Sciatic nerve (tissue), 2 donors: Measurements from ENCODE around the gene CNNM4. TPM values are rescaled to one million over a fixed set of nuclear protein-coding genes. Genes with fewer than 3 reads are reported as not detected.

Source experiments
- ATAC-seq: fragments of 200-7000 bp; cut with Tn5 transposase; one replicate; pipeline ENCODE4 v1.9.1; 2020; ENCODE audit warnings: mild to moderate bottlenecking, moderate library complexity
- DNase-seq: peaks from one replicate; pipeline ENCODE4 v3.0.0-alpha.2; 2020; ENCODE audit warnings: low spot score
- intact Hi-C: fragments of 100-400 bp; cut with DNase I; formaldehyde crosslinking; loops from one replicate; pipeline ENCODE4 v1.14.2; 2022
- total RNA-seq: library from RNA; stranded (reverse); fragmentation: NEBNext Ultra II Directional; extraction: Animal tissue kit (Norgen Biotek cat#: 25700); gene quantifications from one replicate; pipeline ENCODE4 v1.2.1, GENCODE V29; 2021
- donor health status: DM: no; HTN: no; CAD: no.
- donor health status: DM: no; HTN: no; CAD: no.

Gene CNNM4
- total RNA-seq, 1 donor from 2014 or later: 13.9 TPM

DNA sequence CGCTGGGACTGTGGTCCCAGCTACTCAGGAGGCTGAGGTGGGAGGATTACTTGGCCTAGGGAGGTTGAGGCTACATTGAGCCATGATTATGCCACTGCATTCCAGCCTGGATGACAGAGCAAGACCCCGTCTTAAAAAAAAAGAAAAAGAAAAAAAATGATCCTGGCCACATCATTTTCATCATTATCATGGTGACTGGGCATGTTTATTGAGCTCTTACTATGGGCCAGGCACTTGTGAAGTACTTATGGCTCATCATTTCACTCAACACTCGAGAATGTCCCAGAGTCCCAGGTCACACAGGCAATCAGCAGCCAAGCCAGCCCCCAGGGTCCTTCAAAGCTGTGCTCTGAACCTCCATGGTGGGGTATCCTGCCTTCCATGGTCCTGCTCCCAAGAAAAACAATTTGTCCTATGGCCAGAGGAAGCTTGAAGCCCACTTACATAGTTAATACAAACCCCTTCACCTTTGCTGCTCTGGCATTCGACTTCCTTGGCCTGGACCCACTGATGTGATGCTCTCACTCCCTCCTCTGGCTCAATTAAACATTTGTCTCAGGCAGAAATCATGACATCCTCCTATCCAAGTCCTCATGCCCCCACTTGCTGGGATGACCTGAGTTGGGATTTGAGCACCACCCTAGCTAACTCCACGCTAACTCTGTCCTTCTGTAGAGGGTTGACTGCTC is 3.8 kb upstream of the CNNM4 start:
- ATAC-seq: no peak
- intact Hi-C loops: no loop called here
- no peak for DNase-seq

DNA sequence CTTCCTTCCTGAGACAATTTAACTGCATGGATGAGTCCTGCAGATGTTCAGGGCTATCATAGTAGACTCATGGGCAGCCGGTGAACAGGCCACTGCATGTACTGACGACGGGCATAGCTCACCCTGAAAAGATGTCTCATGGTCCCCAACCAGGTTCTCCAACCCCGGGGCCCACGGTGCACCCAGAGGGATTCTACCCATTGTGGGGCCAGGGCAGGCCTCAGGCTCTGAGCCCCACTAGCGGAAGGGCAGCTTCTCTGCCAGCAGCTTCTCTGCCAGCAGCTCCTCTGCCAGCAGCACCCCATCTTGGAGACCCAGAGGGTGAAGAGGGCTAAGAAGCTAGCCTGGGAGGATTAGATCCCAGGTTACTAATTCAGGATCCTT is 3.2 kb upstream of the CNNM4 start:
- ATAC-seq: no peak
- intact Hi-C loops: no loop called here
- DNase-seq: no peak

DNA sequence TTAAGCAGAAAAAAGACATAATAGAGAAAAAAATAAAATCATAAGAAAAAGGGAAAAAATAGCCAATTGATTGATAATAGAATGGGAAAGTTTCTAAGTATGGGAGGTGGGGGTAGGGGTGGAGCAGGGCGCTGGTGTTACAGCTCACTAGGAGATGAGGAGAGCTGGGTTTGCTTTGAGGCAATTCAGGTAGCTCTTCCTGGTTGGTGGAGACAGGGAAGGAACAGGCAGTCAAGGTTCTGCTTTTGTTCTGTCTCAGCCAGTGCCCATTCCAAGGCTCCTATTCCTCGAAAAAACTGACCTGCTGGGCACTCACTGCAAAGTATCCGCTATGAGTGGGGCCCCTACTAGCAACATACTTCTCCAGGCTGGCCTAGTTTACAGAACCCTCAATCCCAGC is 1.7 kb upstream of the CNNM4 start:
- intact Hi-C loops: no loop called here

DNA sequence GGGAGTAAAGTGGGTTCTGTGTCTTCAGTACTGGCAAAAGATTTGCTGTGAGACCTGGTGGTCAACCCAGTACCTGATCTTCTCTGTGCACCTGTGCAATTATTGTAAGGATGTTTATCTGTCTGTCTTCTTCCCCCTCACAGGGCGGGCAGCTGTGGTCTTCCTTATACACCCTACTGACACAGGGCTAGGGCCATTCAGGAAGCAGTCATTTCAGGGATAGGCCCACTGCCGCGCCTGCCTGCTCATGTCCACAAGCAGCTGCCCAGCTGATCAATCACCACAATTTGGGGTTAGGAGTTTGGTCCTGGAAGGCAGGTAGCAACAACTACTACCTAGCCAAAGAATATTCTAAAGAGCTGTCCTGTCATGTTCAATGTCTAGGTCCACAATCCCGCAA is 1.2 kb upstream of the CNNM4 start:
- DNase-seq: no peak
- ATAC-seq: no peak
- intact Hi-C loops: no loop called here

More for the DNA sequence above, 1.7 kb upstream of the CNNM4 start:
- ATAC-seq (no peak), DNase-seq (no peak)

DNA sequence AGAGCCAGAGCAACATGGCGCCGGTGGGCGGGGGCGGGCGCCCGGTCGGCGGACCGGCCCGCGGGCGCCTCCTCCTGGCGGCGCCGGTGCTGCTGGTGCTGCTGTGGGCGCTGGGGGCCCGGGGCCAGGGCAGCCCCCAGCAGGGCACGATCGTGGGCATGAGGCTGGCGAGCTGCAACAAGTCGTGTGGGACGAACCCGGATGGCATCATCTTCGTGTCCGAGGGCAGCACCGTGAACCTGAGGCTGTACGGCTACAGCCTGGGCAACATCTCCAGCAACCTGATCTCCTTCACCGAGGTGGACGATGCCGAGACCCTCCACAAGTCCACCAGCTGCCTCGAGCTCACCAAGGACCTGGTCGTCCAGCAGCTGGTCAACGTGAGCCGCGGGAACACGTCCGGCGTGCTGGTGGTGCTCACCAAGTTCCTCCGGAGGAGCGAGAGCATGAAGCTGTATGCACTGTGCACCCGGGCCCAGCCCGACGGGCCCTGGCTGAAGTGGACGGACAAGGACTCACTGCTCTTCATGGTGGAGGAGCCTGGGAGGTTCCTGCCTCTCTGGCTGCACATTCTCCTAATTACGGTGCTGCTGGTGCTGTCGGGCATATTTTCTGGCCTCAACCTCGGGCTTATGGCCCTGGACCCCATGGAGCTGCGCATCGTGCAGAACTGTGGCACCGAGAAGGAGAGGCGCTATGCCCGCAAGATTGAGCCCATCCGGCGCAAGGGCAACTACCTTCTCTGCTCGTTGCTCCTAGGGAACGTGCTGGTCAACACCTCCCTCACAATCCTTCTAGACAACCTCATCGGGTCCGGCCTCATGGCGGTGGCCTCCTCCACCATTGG is 507 bp downstream of the CNNM4 start:
- intact Hi-C loops: no loop called here
- ATAC-seq (peak; percentile 38), DNase-seq (peak; percentile 72)

DNA sequence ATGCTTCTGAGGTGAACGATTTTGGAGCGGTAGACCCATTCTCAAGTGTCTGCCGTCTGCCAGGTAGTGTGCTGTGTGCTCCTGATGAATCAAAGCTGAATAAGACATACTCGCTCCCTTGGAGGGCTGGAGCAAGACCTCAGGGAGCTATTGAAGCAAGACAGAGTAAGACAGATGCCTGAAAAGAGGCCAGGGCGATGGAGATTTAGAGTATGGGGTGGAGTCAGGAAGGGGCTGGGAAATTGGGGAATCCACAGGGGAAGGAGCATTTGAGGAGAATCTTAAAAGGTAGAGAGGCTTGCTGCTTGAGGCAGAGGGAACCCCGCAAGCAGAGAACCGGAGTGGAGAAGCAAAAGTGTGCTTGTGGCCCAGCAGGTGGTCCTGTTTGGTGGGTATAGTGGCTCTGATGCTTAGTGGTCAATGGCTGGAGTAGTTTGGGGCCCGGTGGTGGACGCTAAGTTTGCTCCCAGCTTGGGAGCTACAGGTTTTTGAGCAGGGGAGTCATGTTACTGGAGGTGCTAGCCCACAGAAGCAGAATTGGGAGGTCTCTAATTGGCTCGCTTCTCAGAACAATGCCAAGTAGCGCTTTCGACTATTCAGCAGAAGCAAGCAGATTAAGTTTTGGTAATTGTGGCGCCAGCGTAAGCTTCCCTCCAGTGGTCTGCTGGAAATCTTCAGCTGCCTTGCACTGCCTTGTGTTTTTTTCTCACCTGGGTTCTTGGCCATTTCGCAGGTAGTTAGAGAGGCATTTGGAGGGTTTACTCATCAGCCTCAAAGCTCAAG is 2.0 kb downstream of the CNNM4 start:
- ATAC-seq (no peak), DNase-seq (no peak)
- intact Hi-C loops: no loop called here

DNA sequence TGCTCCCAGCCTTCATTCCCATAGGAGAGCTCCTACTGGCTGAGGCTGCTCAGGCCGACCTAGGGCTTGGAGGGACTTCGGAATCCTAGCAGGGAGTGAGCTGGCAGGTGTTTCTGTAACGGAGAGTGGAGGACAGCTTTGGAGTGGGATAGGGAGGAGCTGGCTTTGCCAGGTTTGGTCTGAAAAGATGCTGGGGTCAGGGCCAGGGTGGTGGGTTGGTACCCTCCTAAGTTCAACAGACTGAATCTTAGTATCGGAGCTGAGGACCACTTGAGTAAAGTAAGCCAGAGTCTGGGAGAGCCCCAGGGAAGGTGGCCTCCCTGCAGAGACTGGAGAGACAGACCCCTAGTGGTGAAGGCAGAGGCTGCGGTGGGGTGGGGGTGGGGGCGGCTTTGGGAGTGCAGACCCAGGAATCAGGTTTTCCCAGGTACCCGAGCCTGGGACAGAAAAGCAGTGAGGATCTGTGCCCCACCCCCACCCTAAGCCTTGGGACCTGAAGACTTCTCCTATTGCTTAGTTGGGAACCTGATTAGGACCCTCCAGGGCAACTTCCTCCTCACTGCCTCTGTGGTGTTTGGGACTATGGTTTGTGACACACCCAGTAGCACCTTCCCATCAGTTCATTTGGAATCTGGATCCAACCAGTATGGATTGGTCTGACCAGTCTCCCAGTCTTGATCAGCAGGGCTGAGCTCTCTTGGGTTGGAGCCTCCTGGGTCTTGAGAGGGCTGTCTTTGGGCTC is 3.0 kb downstream of the CNNM4 start:
- no peak for DNase-seq
- ATAC-seq: peak; percentile 18
- intact Hi-C loops: no loop called here

DNA sequence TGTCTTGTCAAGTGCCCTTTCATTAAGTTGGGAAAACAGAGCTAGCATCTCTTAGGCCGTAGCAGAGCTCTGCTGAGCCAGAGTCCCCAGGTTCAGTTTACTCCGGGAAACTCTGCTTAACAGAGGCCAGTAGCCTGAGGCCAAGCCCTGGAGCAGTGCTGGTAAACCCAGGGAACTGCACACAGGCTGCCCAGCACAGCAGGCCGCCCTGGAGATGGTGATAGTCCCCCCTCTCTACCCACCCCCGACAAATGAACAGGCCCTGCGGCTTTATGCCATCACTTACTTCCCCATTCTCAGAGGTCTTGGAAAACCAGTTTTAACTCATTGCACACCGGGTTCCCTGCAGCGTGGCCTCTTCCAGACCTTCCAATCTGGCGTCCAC is 3.5 kb downstream of the CNNM4 start:
- intact Hi-C loops: no loop called here
- DNase-seq (no peak), ATAC-seq (peak; percentile 38)

DNA sequence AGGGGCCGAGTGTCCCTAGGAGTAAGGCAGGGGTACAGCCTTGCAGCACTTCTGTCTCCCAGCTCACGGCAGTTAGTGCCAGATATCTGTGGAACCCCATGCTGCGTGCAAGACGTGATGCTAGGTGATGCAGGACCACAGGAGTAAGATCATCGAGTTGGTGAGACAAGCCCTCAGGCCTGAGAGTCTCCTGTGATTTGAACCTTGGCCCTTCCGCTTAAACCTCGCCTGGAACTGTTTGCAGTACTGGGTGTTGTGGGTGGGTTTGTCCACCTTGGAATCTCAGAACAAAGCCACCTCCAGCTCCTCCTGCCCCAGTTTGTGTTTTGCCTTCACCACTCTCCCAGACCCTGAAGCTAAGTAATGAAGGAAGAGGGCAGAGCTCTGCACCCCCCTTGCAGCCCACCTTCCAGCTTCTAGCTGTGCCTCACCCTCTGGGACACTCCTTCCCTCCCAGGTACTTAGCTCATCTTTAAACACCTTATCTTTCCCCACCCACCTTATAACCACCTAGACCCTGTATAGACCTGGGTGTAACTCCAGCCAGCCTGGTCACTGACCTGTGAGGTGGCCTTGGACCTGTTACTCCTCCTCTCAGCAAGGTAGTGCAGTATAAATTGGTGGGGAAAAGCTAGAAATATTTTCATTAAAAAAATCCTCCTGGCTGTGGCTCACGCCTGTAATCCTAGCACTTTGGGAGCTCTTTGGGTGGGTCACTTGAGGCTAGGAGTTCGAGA is 6.6 kb downstream of the CNNM4 start:
- DNase-seq (no peak), ATAC-seq (no peak)
- intact Hi-C loops: no loop called here

DNA sequence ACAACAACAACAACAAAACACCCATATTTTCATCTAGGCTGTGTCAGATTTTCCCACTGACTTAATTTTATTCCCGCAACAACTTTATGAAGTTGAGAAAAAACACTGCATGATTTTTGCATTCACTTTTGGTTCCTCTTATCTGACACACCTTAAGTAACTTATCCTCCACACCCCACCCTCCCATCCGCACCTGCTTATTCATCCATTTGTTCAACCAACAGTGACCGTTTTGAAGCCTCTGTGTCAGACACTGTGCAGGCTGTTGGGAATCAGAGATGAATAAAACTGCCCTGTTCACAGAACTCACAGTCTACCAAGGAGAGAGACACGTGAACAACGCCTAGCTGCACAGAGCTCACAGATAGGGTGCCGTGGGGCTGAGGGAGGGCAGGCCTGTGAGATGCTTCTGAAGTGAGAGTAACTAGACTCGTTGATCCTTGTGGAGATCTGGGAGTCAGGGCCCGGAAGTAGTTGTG is 7.4 kb downstream of the CNNM4 start:
- DNase-seq: no peak
- intact Hi-C loops: no loop called here
- no peak for ATAC-seq

DNA sequence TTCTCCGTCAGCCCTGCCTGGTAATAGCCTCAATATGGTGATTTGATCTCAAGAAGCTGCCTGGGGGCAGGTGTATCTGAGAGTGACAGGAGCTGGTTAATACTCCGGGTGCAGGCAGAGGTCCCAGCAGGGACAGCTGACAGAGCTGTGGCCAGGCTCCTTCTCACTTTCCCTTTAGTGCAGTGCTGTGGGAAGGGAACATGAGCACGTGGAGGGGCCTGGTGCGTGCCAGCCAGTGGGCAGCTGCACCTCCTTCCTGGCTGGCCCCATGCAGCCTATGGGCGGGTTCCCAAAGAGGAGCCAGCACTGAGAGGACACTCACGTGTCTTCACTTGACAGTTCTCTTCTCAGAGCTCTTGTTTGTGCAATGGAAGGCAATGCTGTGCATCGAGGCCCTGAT is 9.1 kb downstream of the CNNM4 start:
- ATAC-seq: peak; percentile 88
- no peak for DNase-seq
- intact Hi-C loops: no loop called here

DNA sequence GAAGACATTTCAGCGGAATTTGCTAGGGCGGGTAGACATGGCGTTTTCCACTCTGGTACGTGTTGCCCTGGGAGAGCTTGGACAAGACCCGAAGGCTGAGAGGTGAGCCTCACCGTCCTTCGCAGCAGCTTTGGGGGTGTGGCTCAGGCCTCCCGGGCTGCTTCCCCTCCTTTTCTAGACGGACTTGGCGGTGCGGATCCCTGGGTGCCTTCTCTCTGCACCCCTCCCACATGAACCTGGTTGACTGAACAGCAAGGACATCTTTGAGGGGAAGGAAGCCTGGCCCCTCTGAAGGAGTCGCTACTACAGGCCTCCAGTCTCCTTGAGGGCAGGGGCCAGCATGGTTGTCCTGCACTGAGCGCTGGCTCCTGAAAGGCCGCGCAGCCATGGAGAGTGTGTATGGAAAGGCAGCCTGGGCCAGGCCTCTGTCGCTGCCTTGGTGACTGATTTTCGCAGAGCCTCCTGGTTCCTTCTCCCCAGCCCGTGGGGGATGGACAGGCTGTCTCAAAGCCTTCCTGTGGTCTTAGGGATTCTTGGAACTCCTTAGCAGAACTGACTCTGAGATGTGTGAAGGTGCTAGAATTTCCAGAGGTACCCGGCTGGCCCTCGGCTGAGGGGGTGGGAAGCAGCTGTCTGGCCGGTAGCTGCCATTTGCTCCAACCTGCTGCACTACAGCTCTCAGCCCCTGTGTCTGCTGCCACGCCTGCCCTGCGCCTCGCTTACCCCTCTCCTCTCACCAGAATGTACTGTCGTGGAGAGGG is 9.9 kb downstream of the CNNM4 start:
- intact Hi-C loops: no loop called here
- DNase-seq: no peak

DNA sequence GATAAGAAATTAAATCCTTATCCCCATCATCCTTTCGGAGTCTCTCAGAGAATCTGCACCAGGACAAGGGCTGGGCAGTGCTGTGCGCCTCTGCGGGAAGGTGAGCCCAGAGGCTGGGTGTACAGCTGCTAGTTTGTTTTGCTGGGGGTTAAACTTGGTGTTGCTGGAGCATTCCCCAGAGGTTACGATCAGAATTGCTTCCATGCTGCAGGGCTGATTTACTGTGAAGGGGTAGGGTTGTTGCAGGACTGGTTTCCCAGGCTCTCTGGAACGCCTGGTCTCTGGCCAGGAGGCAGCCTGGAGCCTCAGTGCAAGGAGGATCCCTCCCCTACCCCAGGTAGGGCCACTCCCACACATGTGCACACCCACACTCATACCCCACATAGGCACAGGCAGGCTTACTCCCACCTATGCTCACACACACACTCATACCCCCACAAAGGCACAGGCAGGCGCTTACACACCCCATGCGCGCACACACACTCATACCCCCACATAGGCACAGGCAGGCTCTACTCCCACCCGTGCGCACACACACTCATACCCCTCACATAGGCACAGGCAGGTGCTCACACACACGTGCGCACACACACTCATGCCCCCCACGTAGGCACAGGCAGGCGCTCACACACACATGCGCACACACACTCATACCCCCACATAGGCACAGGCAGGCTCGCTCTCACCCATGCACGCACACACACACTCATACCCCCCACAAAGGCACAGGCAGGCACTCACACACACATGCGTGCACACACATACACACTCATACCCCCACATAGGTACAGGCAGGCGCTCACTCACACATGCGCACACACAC is 11.3 kb downstream of the CNNM4 start:
- DNase-seq: no peak
- ATAC-seq: no peak
- intact Hi-C loops: no loop called here

More for the DNA sequence above, 9.9 kb downstream of the CNNM4 start:
- no peak for ATAC-seq

DNA sequence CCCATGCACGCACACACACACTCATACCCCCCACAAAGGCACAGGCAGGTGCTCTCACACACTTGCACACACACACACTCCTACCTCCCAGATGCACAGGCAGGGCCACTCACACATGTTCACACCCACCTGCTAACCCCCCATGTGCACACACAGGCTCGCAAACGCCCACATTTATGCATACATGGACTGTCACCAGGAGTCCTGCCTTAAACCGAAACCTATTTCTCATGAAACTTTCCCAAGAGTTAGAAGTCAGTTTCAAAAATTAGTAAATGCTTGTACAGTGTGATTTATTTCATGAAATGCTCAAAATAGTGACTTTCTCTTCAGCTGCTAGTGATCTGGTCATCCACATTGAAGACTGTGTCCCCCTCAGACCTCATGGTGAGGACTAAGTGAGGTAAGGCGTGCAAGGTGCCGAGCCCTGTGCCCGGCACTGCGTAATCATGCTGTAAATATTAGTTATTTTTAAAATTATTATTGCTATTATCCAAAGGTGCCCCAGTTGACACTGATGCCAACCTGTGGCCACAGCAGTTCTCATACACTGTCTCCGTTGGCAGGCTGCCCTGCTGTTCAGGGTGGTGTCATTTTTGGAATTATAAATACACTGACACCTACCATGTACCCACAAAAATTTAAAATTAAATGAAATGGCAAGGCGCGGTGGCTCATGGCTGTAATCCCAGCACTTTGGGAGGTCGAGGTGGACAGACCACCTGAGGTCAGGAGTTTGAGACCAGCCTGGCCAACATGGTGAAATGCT is 12.4 kb downstream of the CNNM4 start:
- DNase-seq (no peak), ATAC-seq (no peak)
- intact Hi-C loops: no loop called here

DNA sequence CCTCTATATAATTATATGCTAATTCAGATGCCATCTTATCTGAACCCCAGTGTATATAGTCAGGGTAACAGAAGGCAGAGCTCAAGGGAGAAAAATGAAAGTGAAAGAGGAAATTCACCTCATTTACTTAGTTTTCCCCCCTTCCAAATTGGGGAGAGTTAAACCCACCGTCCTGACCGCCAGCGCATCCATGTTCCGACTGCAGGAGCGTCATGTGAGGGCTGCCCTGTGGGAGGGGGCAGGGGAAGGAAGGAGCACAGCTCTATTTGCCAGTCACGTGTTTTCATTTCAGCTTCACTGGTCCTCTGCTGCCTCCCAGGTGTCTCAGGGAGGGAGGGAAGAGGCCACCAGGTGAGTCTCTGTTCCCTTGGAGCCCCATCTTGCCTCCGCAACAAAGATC is 13.2 kb downstream of the CNNM4 start:
- no peak for ATAC-seq

DNA sequence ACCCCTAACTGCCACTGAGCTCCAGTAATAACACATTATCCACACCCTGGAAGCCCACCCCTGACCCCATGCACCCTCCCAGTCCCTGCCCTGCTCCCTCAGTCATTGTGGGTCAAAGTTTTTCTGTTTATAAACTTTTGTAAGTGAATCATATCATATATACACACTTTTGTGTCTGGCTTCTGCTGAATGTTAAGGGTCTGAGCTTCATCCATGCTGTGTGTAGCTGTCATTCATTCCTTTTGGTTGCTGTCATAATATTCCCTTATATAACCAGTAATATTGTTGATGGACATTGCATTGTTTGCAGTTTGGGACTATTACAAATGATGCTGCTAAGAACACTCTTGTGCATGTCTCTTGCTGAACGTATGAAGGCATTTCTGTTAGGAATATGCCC is 14.5 kb downstream of the CNNM4 start:
- no peak for ATAC-seq
- intact Hi-C loops: no loop called here

More for the DNA sequence above, 13.2 kb downstream of the CNNM4 start:
- intact Hi-C loops: no loop called here
- no peak for DNase-seq

More for the DNA sequence above, 14.5 kb downstream of the CNNM4 start:
- no peak for DNase-seq
